ENCODE data around the gene ALDH4A1. TPM values are rescaled to one million over a fixed set of nuclear protein-coding genes. Genes with fewer than 3 reads are reported as not detected.

ALDH4A1 gene
- total and polyA plus RNA-seq, 9 of the 15 experiments (the other 6 are each of a cell fraction or from before 2014, with no cell fraction given), result 0.27 to 31.4 (median 16.6) TPM

DNA sequence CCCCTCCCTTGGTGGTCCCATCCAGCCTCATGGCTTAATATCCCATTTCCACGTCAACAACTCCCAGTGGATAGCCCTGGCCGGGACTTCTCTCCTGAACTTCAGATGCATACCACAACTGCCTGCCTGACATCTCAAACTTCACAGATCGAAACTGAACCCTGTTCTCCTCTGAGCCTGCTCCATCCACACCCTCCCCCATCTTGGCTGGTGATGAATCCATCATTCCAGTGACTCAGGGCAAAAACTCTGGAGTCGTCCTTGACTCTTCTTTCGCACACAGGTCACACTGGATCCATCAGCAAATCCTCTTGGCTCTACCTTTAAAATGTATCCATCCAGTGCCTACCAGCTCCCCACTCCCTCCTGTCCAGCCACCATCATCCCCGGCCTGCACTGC is 46.8 kb downstream of the ALDH4A1 start (continued):
- TF ChIP-seq MYNN (IDR thresholded peaks at IDR 0.05) (no peak), MYNN (CRISPR knock-in tag; IDR thresholded peaks at IDR 0.05) (no peak), ATF1 (CRISPR knock-in tag; IDR thresholded peaks at IDR 0.05) (no peak), ATF1 (tag; IDR thresholded peaks at IDR 0.05) (no peak)

DNA sequence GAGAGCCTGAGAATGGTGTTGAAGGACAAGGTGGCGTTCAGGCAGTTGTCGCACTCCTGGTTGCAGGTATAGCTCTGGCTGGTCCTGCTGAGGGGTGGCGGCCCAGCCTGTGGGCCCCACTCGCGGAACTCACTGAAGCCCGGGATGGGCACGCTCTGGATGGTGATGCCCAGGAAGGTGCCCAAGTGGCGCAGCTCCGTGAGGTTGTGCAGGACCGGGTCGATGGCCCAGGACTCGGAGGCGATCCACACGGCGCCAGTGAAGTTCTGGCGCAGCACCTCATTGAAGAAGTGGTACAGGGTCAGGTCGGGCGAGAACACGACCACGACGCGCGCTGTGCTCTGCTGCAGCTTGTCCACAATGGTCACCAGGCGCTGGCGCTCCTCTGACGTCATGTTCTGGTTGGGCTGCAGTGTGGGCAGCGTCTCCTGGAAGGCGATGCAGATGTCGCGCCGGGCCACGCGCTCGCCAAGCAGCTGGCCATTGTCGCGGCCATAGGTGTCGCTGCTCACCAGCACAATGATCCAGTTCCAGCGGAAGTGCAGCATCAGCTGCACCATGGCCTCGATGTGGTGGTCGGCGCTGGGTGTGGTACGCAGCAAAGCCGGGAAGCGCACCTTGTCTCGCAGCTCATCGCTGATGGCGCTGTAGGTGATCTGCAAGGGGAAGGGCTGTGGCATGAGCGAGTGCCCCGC is 47.9 kb downstream of the ALDH4A1 start:
- H3K9me1 ChIP-seq (ENCODE audit: control insufficient read depth, insufficient read depth, low read length), result no peaks in the 10 kb centered on the region
- no TSS peak for BruUV-seq (replicated peaks)
- H3K4me1 ChIP-seq (replicated peaks in 1 of 2; ENCODE audit: control insufficient read depth in 2 of 2, insufficient read depth in 2 of 2, low read length in 2 of 2), result peaks cover 2 to 10% of the 10 kb centered on the region in 2 experiments; a peak in 2 of 5 replicates
- H3K27ac ChIP-seq (ENCODE audit: extremely low read depth, low read depth, low read length), result no peak overlapping the region
- ChIA-PET CTCF (ENCODE audit: low intra/inter-chr PET ratio) (interaction anchor here (0.6 kb wide), 1 partner anchor 21 kb away, joined by 3 read pairs; no protein-coding TSS in a partner anchor), POLR2A (no interaction called here)
- no peaks in the 10 kb centered on the region for H3K36me3 ChIP-seq (ENCODE audit: control insufficient read depth, insufficient read depth, low read length)
- intact Hi-C loops (cut with micrococcal nuclease), result no loop called here
- in situ Hi-C loops (cut with MboI), result no loop called here
- H2AFZ ChIP-seq (ENCODE audit: low read depth, low read length), result peak overlapping the region; percentile 80
- H3K4me3 ChIP-seq, result 0 out of 2 replicates have a peak overlapping the region, but pooled peaks have one; percentile 12
- 12% methylated on average over 48 of the region's 49 CpGs for WGBS (ENCODE audit: insufficient coverage, low coverage, missing lambda C conversion rate)
- no peaks in the 10 kb centered on the region for H3K79me2 ChIP-seq (ENCODE audit: control insufficient read depth, insufficient read depth, low read length)
- H3K27me3 ChIP-seq (ENCODE audit: control insufficient read depth in 2 of 2, insufficient read depth in 2 of 2, low read length in 2 of 2), result peaks cover 20 to 49% of the 10 kb centered on the region in 2 experiments; a peak in 4 of 5 replicates
- H3K9me3 ChIP-seq (replicated peaks; ENCODE audit: control insufficient read depth, insufficient read depth, low read depth, low read length), result no peaks in the 10 kb centered on the region
- peak overlapping the region; percentile 66 for H3K4me2 ChIP-seq (ENCODE audit: insufficient read depth, low read length)
- H3K9ac ChIP-seq (ENCODE audit: insufficient read depth in 1 of 2, low read depth in 2 of 2, low read length in 2 of 2), result peak overlapping the region in 1 of 2 experiments; percentile 70; a peak in 1 of 4 replicates
- peak; percentile 95 for ATAC-seq
- DNase-seq (ENCODE audit: extremely low read depth in 1 of 4, low spot score in 3 of 4), result peak; percentile 62 to 76 (median 71)
- FAIRE-seq, result peak; percentile 58
- H4K20me1 ChIP-seq (replicated peaks; ENCODE audit: control insufficient read depth, insufficient read depth, low read length), result no peaks in the 10 kb centered on the region; the same call in none of the 2 replicates
- 0 out of 2 replicates have a peak, but pooled peaks have one; percentile 11 for TF ChIP-seq ZNF431 (CRISPR knock-in tag; IDR thresholded peaks at IDR 0.05)
- peak; percentile 53 for TF ChIP-seq MYC (IDR thresholded peaks at IDR 0.05; ENCODE audit: low read depth, low read length)
- TF ChIP-seq MYC (CRISPR knock-in tag; IDR thresholded peaks at IDR 0.05; ENCODE audit: borderline replicate concordance, low read depth), result no peak
- no peak for TF ChIP-seq KDM1A (IDR thresholded peaks at IDR 0.05)
- TF ChIP-seq ZNF311 (CRISPR knock-in tag; IDR thresholded peaks at IDR 0.05), result no peak
- 0 out of 2 replicates have a peak, but pooled peaks have one; percentile 4 for TF ChIP-seq USF1 (CRISPR knock-in tag; IDR thresholded peaks at IDR 0.05)
- TF ChIP-seq HMGN3 (IDR thresholded peaks at IDR 0.05; ENCODE audit: borderline replicate concordance, extremely low read depth, insufficient read length, low read depth, low read length), result peak; percentile 30
- TF ChIP-seq ZNF764 (CRISPR knock-in tag; IDR thresholded peaks at IDR 0.05; ENCODE audit: low read depth), result peak; percentile 72; the same call in 1 of the 2 replicates
- TF ChIP-seq ZNF778 (CRISPR knock-in tag; IDR thresholded peaks at IDR 0.05), result no peak
- no peak for TF ChIP-seq ETV6 (IDR thresholded peaks at IDR 0.05; ENCODE audit: borderline replicate concordance in 1 of 2, low read depth in 2 of 2, low read length in 1 of 2)
- no peak for TF ChIP-seq ETV6 (CRISPR knock-in tag; IDR thresholded peaks at IDR 0.05; ENCODE audit: borderline replicate concordance)
- peak; percentile 90 for TF ChIP-seq CREB1 (IDR thresholded peaks at IDR 0.05)
- peak; percentile 93 for TF ChIP-seq CREB1 (CRISPR knock-in tag; IDR thresholded peaks at IDR 0.05)
- TF ChIP-seq, protein P1, sequence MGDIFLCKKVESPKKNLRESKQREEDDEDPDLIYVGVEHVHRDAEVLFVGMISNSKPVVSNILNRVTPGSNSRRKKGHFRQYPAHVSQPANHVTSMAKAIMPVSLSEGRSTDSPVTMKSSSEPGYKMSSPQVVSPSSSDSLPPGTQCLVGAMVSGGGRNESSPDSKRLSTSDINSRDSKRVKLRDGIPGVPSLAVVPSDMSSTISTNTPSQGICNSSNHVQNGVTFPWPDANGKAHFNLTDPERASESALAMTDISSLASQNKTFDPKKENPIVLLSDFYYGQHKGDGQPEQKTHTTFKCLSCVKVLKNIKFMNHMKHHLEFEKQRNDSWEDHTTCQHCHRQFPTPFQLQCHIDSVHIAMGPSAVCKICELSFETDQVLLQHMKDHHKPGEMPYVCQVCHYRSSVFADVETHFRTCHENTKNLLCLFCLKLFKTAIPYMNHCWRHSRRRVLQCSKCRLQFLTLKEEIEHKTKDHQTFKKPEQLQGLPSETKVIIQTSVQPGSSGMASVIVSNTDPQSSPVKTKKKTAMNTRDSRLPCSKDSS (IDR thresholded peaks at IDR 0.05; ENCODE audit: low read depth, partially characterized antibody), result no peak
- TF ChIP-seq PTBP1 (IDR thresholded peaks at IDR 0.05; ENCODE audit: low read depth, low read length), result no peak
- no peak for TF ChIP-seq TAF7 (tag; IDR thresholded peaks at IDR 0.05)
- peak; percentile 97 for TF ChIP-seq CREM (IDR thresholded peaks at IDR 0.05; ENCODE audit: low read depth)
